Activated T-cell treated with anti-CD3 and anti-CD28 coated beads, Interleukin-2, amount 50 U/mL, for 24 hours (primary cell): ENCODE results near the gene EPX.

Source experiments
- DNase-seq: peaks from one replicate; pipeline ENCODE4 v3.0.0-alpha.2; 2020
- H3K27ac Mint-ChIP-seq: 2 replicates; pipeline ENCODE4 v1.8.0; 2020; ENCODE audit warnings: mild to moderate bottlenecking, mixed read lengths
- H3K27me3 Mint-ChIP-seq: 2 replicates; pipeline ENCODE4 v1.8.0; 2020; ENCODE audit warnings: mixed read lengths
- H3K36me3 Mint-ChIP-seq: 2 replicates; pipeline ENCODE4 v1.8.0; 2020; ENCODE audit warnings: low read depth, mixed read lengths
- H3K4me1 Mint-ChIP-seq: 2 replicates; pipeline ENCODE4 v1.8.0; 2020; ENCODE audit warnings: low read depth, mixed read lengths
- H3K4me3 Mint-ChIP-seq: 2 replicates; pipeline ENCODE4 v1.8.0; 2020; ENCODE audit warnings: mild to moderate bottlenecking, moderate library complexity, mixed read lengths
- H3K9me3 Mint-ChIP-seq: 2 replicates; pipeline ENCODE4 v1.8.0; 2020; ENCODE audit warnings: mixed read lengths

Gene EPX

DNA sequence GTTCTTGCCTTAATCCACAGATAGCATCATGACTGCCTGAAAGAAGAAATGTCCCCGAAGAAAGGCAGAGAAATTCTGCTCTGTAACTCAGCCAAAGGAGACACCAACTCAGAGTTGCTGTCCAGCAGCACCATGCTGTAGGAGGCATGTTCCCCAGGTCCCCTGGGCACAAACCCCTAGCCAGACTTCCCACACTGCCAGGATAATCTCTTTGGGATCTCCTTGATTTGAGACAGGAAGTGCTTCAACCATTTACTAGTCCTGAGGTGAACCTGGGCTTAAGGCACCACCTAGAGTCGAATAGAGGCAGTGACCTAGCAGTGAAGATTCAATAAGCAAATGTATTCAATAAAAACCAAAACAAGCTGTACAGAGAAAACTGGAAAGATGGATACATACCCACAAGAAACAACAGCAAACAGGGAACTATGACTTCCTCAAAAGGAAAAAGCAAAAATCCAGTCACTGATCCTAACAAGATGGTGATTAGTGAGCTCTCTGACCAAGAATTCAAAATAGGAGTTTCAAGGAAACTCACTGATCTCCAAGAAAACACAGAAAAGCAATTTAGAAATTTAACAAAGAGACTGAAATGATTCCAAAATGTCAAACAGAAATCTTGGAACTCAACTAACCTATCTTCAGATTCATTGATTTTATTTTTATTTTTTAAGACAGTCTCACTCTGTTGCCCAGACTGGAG is 20.0 kb upstream of the EPX start:
- Mint-ChIP-seq H3K27ac (peak overlapping the region; percentile 62), H3K27me3 (no peaks in the 10 kb centered on the region), H3K4me1 (peaks cover 38% of the 10 kb centered on the region), H3K4me3 (no peak overlapping the region), H3K36me3 (no peaks in the 10 kb centered on the region), H3K9me3 (no peaks in the 10 kb centered on the region)
- peak; percentile 46 for DNase-seq

- no peak overlapping the region for H3K4me3 Mint-ChIP-seq
- no peak overlapping the region for H3K27ac Mint-ChIP-seq
- no peaks in the 10 kb centered on the region for H3K9me3 Mint-ChIP-seq
Observed at GRCh38 chr17:58174871-58175270, 17.7 kb upstream of the EPX start.

DNA sequence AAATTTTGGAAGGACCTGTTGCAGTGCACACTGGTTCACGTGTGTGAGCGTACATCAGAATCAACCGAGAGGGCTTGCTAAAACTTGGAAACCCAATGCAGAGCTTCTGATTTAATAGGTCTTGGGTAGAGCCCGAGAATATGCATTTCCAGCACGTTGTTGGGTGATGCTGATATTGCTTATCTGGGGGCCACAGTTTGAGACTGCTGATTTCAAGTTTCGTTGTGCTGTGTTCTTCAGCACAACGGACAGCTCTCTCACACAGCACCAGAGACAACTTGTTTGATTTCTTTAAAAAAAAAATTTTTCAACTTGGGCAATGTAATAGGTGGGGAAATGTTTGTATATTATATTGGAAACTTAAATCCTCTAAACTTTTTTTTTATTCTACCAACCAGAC is 16.3 kb upstream of the EPX start:
- H3K4me1 Mint-ChIP-seq, result peaks cover 15% of the 10 kb centered on the region
- no peaks in the 10 kb centered on the region for H3K9me3 Mint-ChIP-seq
- no peaks in the 10 kb centered on the region for H3K27me3 Mint-ChIP-seq
- DNase-seq, result no peak
- no peak overlapping the region for H3K27ac Mint-ChIP-seq
- H3K4me3 Mint-ChIP-seq, result no peak overlapping the region
- H3K36me3 Mint-ChIP-seq, result no peaks in the 10 kb centered on the region

More at GRCh38 chr17:58174871-58175270, 17.7 kb upstream of the EPX start:
- Mint-ChIP-seq H3K27me3 (no peaks in the 10 kb centered on the region), H3K4me1 (peaks cover 26% of the 10 kb centered on the region), H3K36me3 (no peaks in the 10 kb centered on the region)
- DNase-seq, result no peak

- H3K27me3 Mint-ChIP-seq, result no peaks in the 10 kb centered on the region
- H3K4me1 Mint-ChIP-seq, result no peaks in the 10 kb centered on the region
- no peak overlapping the region for H3K4me3 Mint-ChIP-seq
- no peaks in the 10 kb centered on the region for H3K36me3 Mint-ChIP-seq
- H3K27ac Mint-ChIP-seq, result no peak overlapping the region
- DNase-seq, result no peak
- no peaks in the 10 kb centered on the region for H3K9me3 Mint-ChIP-seq
Observed at GRCh38 chr17:58181796-58182195, 10.7 kb upstream of the EPX start.

- Mint-ChIP-seq H3K27me3 (no peaks in the 10 kb centered on the region), H3K27ac (no peak overlapping the region), H3K36me3 (no peaks in the 10 kb centered on the region), H3K9me3 (no peaks in the 10 kb centered on the region), H3K4me3 (no peak overlapping the region), H3K4me1 (no peaks in the 10 kb centered on the region)
- DNase-seq, result no peak
Observed at GRCh38 chr17:58183514-58183913, 9.0 kb upstream of the EPX start.

DNA sequence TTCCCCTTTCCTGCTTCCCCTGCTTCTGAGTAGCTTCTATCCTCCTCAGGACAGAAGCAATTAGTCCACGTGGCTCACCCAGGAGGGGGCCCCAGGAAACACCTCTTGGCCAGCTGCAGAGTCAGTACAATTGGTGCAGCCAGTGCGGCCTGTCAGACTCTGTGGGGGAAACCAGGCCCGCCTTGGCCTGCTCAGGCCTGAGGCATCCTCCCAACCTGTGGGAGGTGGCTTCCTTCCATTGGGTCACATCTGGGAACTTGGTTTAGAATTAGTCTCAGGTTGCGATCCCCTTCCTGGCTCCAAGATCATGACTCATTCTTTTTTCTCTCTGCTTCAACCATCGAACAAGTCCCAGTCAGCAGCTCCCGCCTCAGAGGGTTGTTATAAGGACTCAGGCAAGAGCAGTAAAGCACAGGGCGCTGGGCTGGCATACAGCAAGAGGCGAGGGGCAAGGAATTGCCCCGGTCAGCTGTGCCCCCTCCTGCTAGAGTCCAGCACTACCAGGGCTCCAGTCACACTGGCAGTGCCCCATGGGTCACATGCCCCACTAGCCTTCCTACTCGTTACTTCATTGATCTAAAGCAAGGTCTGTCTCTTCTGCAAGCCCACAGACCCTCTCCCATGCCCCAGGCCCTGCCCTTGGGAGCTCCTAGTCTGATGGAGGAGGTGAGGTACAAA is 8.1 kb upstream of the EPX start:
- Mint-ChIP-seq H3K36me3 (no peaks in the 10 kb centered on the region), H3K4me3 (no peak overlapping the region), H3K9me3 (no peaks in the 10 kb centered on the region), H3K27me3 (peaks cover under 1% of the 10 kb centered on the region), H3K4me1 (no peaks in the 10 kb centered on the region), H3K27ac (no peak overlapping the region)
- no peak for DNase-seq

DNA sequence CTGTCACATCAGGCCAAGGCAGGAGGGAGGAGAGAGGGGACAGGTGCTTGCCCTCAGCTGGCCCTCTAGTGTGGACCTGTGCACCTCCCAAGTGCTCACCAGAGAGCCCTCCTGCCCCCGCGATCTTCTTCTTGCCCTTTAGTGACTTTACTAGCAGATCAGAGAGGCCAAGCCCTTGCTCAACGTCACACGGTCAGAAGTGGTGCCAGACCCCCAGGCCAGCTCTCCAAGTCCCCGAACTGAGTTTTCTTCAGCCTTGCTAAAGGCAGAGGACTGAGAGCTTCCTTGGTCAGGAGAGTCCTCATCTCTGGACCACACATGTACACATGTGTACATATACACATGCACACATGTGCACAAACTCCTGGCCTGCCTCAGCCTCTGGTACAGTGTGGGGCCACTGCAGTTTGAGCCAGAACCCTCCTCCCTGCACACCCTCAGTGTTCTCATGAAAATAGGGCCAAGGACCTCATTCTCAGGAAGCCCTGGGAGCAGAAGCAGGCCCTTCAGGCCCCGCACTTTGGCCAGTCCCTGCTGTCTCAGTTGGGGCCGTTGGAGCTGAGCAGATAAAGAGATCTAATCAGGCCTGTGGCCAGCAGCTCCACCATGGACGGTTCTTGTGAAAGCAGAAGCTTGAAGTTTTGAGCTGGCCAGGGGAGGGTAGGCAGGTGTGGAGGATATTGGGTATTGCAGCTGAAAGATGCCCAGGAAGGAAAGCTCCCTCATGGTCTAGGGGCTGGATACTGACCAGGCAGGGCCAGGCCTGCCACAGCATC is 7.4 kb upstream of the EPX start:
- no peak for DNase-seq
- Mint-ChIP-seq H3K36me3 (no peaks in the 10 kb centered on the region), H3K4me1 (no peaks in the 10 kb centered on the region), H3K27me3 (peaks cover 5% of the 10 kb centered on the region), H3K27ac (no peak overlapping the region), H3K9me3 (no peaks in the 10 kb centered on the region), H3K4me3 (no peak overlapping the region)

DNA sequence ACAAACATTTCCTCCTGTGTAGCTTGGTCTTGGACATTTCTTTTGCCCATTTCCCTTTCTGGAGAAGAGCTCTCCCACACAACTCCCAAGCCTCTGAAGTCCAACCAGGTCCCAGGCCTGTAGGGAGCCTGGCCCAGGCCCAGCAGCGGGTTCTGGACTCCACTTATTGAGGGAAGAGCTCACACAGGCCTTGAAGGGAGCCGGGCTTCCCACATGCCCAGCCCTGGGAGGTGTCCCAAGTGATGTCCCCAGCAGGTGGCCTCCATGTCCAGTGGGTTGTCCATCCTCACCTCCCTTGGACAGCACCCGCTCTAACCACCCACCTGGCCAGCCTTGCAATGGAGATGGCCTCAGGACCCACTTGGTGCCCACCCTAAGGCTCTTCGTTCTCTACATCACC is 5.9 kb upstream of the EPX start:
- no peak overlapping the region for H3K27ac Mint-ChIP-seq
- H3K4me1 Mint-ChIP-seq, result no peaks in the 10 kb centered on the region
- H3K27me3 Mint-ChIP-seq, result peaks cover 5% of the 10 kb centered on the region
- H3K9me3 Mint-ChIP-seq, result no peaks in the 10 kb centered on the region
- DNase-seq, result no peak
- no peak overlapping the region for H3K4me3 Mint-ChIP-seq
- no peaks in the 10 kb centered on the region for H3K36me3 Mint-ChIP-seq

DNA sequence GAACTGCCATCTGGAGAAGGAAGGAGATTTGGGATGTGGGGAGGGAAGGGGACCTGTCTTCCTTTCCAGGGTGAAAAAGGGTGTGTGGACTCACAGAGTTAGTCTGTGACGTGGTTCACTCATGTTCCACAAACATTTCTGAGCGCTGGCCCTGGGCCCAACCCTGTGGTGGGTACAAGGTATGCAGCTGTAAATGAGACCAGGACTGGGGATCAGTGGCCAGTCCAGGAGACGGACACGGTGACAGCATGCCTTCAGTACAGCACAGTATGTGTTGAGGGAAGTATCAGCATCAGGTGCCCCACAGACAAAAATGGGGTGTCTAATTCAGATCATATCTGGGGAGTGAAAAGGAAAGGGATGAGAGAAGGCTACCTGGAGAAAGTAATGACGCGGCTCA is 5.5 kb upstream of the EPX start:
- Mint-ChIP-seq H3K36me3 (no peaks in the 10 kb centered on the region), H3K27me3 (peaks cover 5% of the 10 kb centered on the region), H3K27ac (no peak overlapping the region), H3K4me1 (no peaks in the 10 kb centered on the region), H3K9me3 (no peaks in the 10 kb centered on the region), H3K4me3 (no peak overlapping the region)
- no peak for DNase-seq

DNA sequence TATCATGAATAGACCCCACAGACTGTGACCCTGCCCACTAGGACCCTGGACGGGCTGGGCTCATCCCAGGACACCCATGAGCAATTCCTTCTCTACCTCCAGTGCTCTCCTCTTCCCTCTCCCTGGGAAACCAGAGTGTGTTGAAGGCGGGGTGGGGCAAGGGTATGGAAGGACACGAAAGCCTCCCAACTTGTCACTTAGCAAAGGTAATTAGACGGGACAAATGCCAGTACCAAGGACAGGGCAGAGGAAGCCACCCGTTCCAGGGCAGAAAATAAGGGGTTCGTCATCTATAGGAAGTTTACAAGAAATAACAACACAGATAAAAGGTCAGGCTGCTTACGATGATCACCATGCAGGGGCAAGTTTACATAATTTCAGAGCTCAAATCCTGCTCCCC is 4.9 kb upstream of the EPX start:
- Mint-ChIP-seq H3K36me3 (no peaks in the 10 kb centered on the region), H3K4me1 (no peaks in the 10 kb centered on the region)

DNA sequence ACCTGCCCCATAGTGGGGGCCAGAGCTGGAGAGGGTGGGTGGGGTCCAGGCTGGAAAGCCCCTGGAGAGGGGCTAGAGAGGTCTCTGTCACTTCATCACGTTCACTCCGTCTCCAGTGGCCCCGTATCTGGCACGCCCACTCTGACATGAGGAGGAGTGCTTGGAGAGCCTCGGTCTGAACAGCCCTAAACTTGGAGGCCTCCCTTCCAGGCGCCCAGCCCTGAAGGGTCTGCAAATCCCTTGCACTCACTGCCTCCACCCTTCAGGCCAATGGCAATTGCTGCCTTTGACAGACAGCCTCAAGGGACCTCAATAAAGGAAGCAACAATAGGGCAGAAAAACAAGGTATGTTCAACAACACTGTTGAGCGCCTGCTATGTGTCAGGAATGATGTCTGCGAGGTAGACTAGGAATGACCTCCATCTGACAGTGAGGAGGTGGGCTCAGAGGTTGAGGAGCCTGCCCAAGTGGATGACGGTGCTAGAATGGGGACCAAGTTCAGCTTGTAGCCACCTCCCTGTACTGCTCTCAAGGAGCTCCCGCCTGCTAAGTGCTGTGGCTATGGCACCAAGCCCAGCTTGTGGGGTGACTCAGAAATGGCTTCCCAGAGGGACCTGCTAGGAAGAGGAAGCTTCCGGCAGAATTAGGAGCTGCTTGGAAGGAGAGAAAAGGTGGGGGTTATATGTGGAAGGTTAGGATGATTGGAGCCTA is 2.9 kb upstream of the EPX start:
- Mint-ChIP-seq H3K36me3 (no peaks in the 10 kb centered on the region), H3K9me3 (no peaks in the 10 kb centered on the region), H3K4me1 (no peaks in the 10 kb centered on the region), H3K27me3 (peaks cover 5% of the 10 kb centered on the region), H3K27ac (no peak overlapping the region), H3K4me3 (no peak overlapping the region)
- no peak for DNase-seq

More for the DNA sequence above, 4.9 kb upstream of the EPX start:
- Mint-ChIP-seq H3K9me3 (no peaks in the 10 kb centered on the region), H3K27ac (no peak overlapping the region), H3K4me3 (no peak overlapping the region), H3K27me3 (peaks cover 5% of the 10 kb centered on the region)
- DNase-seq, result no peak

DNA sequence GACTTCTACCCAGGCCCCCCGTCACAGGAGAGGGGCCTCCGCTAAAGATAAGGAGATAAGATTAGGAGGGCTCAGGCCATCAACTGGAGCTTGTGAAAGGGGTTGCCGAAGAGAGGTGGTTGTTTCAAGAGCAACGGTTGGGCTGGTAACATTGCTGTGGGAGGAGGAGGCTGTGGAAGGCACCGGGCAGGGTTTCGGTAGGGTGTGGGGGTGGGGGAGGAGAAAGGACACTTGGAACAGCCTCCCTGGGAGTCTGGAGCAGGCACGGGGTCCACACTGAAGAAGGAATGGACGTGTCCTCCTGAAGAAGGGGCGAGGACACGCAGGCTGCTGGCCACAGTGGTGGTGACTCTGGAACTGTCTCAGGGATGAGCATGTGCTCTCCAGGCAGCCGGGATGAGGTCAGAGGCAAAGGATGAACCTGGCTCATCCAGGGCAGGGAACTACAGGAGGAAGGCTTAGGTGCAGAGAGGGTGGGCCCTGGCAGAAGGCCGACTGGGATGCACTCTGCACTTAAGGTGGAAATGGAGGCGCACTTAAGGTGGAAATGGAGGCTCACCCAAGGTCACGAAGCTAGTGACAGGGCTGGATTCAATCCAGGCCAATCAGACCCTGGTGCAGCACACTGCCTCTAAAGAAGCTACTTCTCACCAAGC is 1.2 kb upstream of the EPX start:
- peaks cover 5% of the 10 kb centered on the region for H3K27me3 Mint-ChIP-seq
- no peaks in the 10 kb centered on the region for H3K9me3 Mint-ChIP-seq
- DNase-seq, result no peak
- no peaks in the 10 kb centered on the region for H3K4me1 Mint-ChIP-seq
- no peak overlapping the region for H3K4me3 Mint-ChIP-seq
- no peak overlapping the region for H3K27ac Mint-ChIP-seq
- H3K36me3 Mint-ChIP-seq, result no peaks in the 10 kb centered on the region

DNA sequence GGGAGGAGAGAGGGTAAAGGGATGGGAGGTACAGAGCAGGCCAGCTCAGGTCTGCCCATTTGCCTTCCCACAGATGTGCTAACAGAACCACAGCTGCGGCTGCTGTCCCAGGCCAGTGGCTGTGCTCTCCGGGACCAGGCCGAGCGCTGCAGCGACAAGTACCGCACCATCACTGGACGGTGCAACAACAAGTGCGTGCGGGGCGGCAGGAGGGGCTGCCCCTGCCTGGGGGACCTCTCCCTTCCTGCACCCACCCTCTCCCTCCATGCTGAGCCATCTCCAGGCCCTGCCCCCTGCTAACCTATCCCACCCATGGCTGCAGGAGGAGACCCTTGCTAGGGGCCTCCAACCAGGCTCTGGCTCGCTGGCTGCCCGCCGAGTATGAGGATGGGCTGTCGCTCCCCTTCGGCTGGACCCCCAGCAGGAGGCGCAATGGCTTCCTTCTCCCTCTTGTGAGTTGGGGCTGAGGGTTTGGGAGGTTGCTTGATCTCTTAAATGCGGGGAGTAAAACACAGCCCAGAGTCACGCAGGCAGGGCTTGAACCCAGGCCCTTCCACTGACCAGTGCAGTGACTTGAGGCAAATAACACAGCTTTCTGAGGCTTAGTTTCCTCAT is 1.2 kb downstream of the EPX start:
- no peak for DNase-seq
- no peaks in the 10 kb centered on the region for H3K36me3 Mint-ChIP-seq
- H3K4me3 Mint-ChIP-seq, result no peak overlapping the region
- peaks cover 1% of the 10 kb centered on the region for H3K4me1 Mint-ChIP-seq
- H3K9me3 Mint-ChIP-seq, result no peaks in the 10 kb centered on the region
- H3K27ac Mint-ChIP-seq, result no peak overlapping the region
- peaks cover 11% of the 10 kb centered on the region for H3K27me3 Mint-ChIP-seq
